B cell (primary cell): Measurements from ENCODE around the gene FRMD3. TPM values are rescaled to one million over a fixed set of nuclear protein-coding genes. Genes with fewer than 3 reads are reported as not detected.

Source experiments
- ATAC-seq: fragments of 200-7000 bp; cut with Tn5 transposase; one replicate; pipeline ENCODE4 v1.10.0; 2021; ENCODE audit warnings: low read depth, mild to moderate bottlenecking, moderate number of reproducible peaks, moderate library complexity
- CTCF ChIA-PET: fragments of 350-600 bp; sonication (Branson Sonifier 250); formaldehyde crosslinking; loops from one replicate; lab custom pipeline; 2021; ENCODE audit warnings: antibody characterized with exemption, inconsistent platforms; lab: Charles Lee
- POLR2A ChIA-PET: fragments of 350-600 bp; sonication (Branson Sonifier 250); formaldehyde crosslinking; loops from one replicate; lab custom pipeline; 2021; ENCODE audit warnings: antibody characterized with exemption; lab: Charles Lee
- DNase-seq: peaks from one replicate; pipeline ENCODE4 v3.0.0; 2013
- H2AFZ ChIP-seq: 2 replicates; pipeline ENCODE4 v1.6.1; 2012; ENCODE audit warnings: mild to moderate bottlenecking, low read depth, low read length; ENCODE audit not compliant: insufficient read depth, poor library complexity, severe bottlenecking
- H3K27ac ChIP-seq, 2 donors: 1 replicate in 1 of 2; 2 replicates in 1 of 2; pipeline ENCODE4 v1.5.1; 2012 to 2013; ENCODE audit warnings: low read length in 2 of 2, mild to moderate bottlenecking in 2 of 2, moderate library complexity in 1 of 2
- H3K27me3 ChIP-seq, 4 experiments: fragments of 200-600 bp in 1 of 4; sonication (generic) in 1 of 4; replicated peaks in 1 of 4; 1 replicate in 2 of 4; 2 replicates in 2 of 4; pipeline versions ENCODE4 v1.6.1 to v1.7.0; 2013 to 2016; ENCODE audit warnings: low read length in 3 of 4, mild to moderate bottlenecking in 2 of 4, mixed read lengths in 1 of 4, moderate library complexity in 1 of 4; ENCODE audit not compliant: insufficient read depth in 4 of 4, control insufficient read depth in 3 of 4; ENCODE audit errors: control extremely low read depth in 1 of 4
- H3K36me3 ChIP-seq, 2 experiments: replicated peaks in 1 of 2; 1 replicate in 1 of 2; 2 replicates in 1 of 2; pipeline versions ENCODE4 v1.6.1 to v1.7.1; 2013; ENCODE audit warnings: low read length in 1 of 2; ENCODE audit not compliant: insufficient read depth in 2 of 2, control insufficient read depth in 1 of 2; ENCODE audit errors: control extremely low read depth in 1 of 2, extremely low read depth in 1 of 2
- H3K4me1 ChIP-seq, 2 donors: fragments of 200-600 bp in 1 of 2; sonication (generic) in 1 of 2; 1 replicate in 1 of 2; 2 replicates in 1 of 2; pipeline versions ENCODE4 v1.5.1 to v1.6.1; 2013 to 2017; ENCODE audit warnings: low read length in 2 of 2; ENCODE audit not compliant: control insufficient read depth in 2 of 2, insufficient read depth in 2 of 2
- H3K4me2 ChIP-seq: replicated peaks from 2 replicates; pipeline ENCODE3; 2012; ENCODE audit warnings: mild to moderate bottlenecking, low read depth, low read length; ENCODE audit not compliant: poor library complexity, severe bottlenecking
- H3K4me3 ChIP-seq, 5 experiments: fragments of 200-600 bp in 1 of 5; sonication (generic) in 1 of 5; 1 replicate in 3 of 5; 2 replicates in 2 of 5; pipeline versions ENCODE4 v1.5.1 to v1.7.0; 2011 to 2016; ENCODE audit warnings: low read length in 4 of 5, mild to moderate bottlenecking in 4 of 5, low read depth in 2 of 5, control low read depth in 1 of 5, moderate library complexity in 1 of 5; ENCODE audit not compliant: insufficient read depth in 1 of 5; ENCODE audit errors: control extremely low read depth in 1 of 5, extremely low read depth in 1 of 5
- H3K79me2 ChIP-seq: fragments of 200-600 bp; sonication (generic); one replicate; pipeline ENCODE4 v1.6.0; 2016; ENCODE audit warnings: low read length; ENCODE audit not compliant: control insufficient read depth, insufficient read depth
- H3K9ac ChIP-seq: fragments of 200-600 bp; sonication (generic); 2 replicates; pipeline ENCODE4 v1.6.1; 2017; ENCODE audit warnings: mild to moderate bottlenecking, low read length, moderate library complexity
- H3K9me3 ChIP-seq, 3 donors: one replicate each; pipeline versions ENCODE4 v1.6.1 to v1.7.1; 2013; ENCODE audit warnings: low read length in 2 of 3; ENCODE audit not compliant: control insufficient read depth in 2 of 3, insufficient read depth in 1 of 3; ENCODE audit errors: control extremely low read depth in 1 of 3
- H4K20me1 ChIP-seq: 2 replicates; pipeline ENCODE4 v1.6.0; 2012; ENCODE audit warnings: mild to moderate bottlenecking, low read length; ENCODE audit not compliant: insufficient read depth, control insufficient read depth, poor library complexity, severe bottlenecking
- H3K27ac Mint-ChIP-seq: one replicate; pipeline ENCODE4 v1.8.0; 2021; ENCODE audit warnings: mixed read lengths
- H3K27me3 Mint-ChIP-seq: one replicate; pipeline ENCODE4 v1.8.0; 2021; ENCODE audit warnings: mixed read lengths
- H3K4me1 Mint-ChIP-seq: one replicate; pipeline ENCODE4 v1.8.0; 2021; ENCODE audit warnings: mixed read lengths
- H3K4me3 Mint-ChIP-seq: one replicate; pipeline ENCODE4 v1.8.0; 2021; ENCODE audit warnings: mixed read lengths
- H3K9me3 Mint-ChIP-seq: one replicate; pipeline ENCODE4 v1.8.0; 2022; ENCODE audit warnings: mixed read lengths; ENCODE audit not compliant: insufficient read depth
- CTCF ChIP-seq: fragments of 200-600 bp; IDR thresholded peaks from one replicate; pipeline ENCODE4 v1.8.0; 2022; ENCODE audit warnings: antibody characterized with exemption, mild to moderate bottlenecking
- EZH2 ChIP-seq: IDR thresholded peaks from 2 replicates; pipeline ENCODE4 v1.6.1; 2012; ENCODE audit warnings: borderline replicate concordance, low read depth, mild to moderate bottlenecking, moderate library complexity, low read length; ENCODE audit not compliant: insufficient read depth, poor library complexity, severe bottlenecking
- WGBS: methylation state at CpG from one replicate; pipeline ENCODE4 v1.1.5; 2013; ENCODE audit warnings: missing lambda C conversion rate; ENCODE audit not compliant: insufficient coverage; 5-methylcytosine and 5-hydroxymethylcytosine counted together
- intact Hi-C: fragments of 100-400 bp; cut with micrococcal nuclease; formaldehyde crosslinking; loops from one replicate; pipeline ENCODE4 v1.10.0; 2022
- polyA plus RNA-seq: library from polyadenylated mRNA; depleted of rRNA; stranded (reverse); fragments of >200 nt; gene quantifications from 2 replicates; pipeline ENCODE4 v1.2.3, GENCODE V29; 2012
- total RNA-seq, 2 donors: library from RNA; stranded (reverse); fragments of 120-200 nt in 1 of 2; gene quantifications; 1 replicate in 1 of 2; 2 replicates in 1 of 2; pipeline versions ENCODE4 v1.2.3 to v1.2.4, GENCODE V29; 2013 to 2022

The FRMD3 gene
- total and polyA plus RNA-seq, 2 donors (not counting 1 experiment from before 2014, with no cell fraction given): 0.37 to 0.49 TPM

DNA sequence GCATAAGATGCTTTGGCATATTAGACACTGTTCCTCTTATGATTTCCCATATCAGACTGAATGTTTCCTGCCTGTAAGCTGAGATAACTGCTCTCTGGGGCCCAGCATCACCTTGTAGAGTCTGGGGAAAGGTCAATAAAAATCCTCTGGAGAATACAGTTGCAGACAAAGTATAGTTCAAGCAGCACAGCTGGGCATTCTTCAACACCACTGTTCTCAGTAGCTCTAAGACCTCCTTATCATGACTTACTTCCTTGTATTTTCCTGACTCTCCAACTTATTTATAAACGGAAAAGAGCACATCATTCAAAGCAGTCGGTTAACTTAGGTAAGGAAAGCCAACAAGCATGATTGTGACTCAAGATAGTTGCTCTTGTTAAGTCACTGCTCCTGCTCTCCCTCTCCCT, 266.5 kb downstream of the FRMD3 start:
- H3K27ac Mint-ChIP-seq: no peak overlapping the region
- H3K9ac ChIP-seq: no peak overlapping the region
- DNase-seq (no peak), ATAC-seq (no peak)
- no CpG with 5 or more reads among the region's 2 CpGs for WGBS
- H2AFZ ChIP-seq: no peak overlapping the region
- no peaks in the 10 kb centered on the region for H3K4me1 ChIP-seq
- no peak for TF ChIP-seq CTCF
- no peak for TF ChIP-seq EZH2
- no peaks in the 10 kb centered on the region for H4K20me1 ChIP-seq
- no peak overlapping the region for H3K4me2 ChIP-seq
- H3K9me3 ChIP-seq: no peaks in the 10 kb centered on the region
- no peaks in the 10 kb centered on the region for H3K27me3 ChIP-seq
- no peak overlapping the region for H3K4me3 ChIP-seq
- H3K36me3 ChIP-seq: no peaks in the 10 kb centered on the region
- intact Hi-C loops: no loop called here
- no peak overlapping the region for H3K27ac ChIP-seq
- no peaks in the 10 kb centered on the region for H3K27me3 Mint-ChIP-seq
- no peaks in the 10 kb centered on the region for H3K79me2 ChIP-seq
- no peaks in the 10 kb centered on the region for H3K9me3 Mint-ChIP-seq
- POLR2A ChIA-PET: no interaction called here
- CTCF ChIA-PET: no interaction called here
- no peak overlapping the region for H3K4me3 Mint-ChIP-seq
- H3K4me1 Mint-ChIP-seq: no peaks in the 10 kb centered on the region

DNA sequence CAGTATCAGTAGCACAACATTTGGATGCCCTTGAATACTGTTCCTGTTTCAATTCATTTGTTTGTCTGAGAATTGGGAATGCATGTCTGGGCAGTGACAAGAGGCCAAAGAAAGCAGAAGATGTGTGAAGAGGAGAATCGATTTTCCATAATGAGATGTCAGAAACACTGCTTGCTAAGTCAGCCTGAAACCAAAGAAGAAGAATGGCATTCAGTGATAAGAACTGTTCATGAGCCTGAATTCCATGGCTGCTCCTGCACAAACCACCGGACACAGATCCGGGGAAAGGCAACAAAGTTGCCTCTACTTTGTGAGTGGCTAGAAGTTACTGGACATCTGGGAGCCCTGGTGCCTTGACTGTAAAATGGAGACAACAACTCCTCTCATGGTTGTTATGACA, 268.1 kb downstream of the FRMD3 start:
- Histone ChIP-seq H3K36me3 (no peaks in the 10 kb centered on the region), H2AFZ (no peak overlapping the region), H4K20me1 (no peaks in the 10 kb centered on the region), H3K4me1 (no peaks in the 10 kb centered on the region), H3K79me2 (no peaks in the 10 kb centered on the region), H3K4me3 (no peak overlapping the region), H3K27me3 (no peaks in the 10 kb centered on the region), H3K9me3 (no peaks in the 10 kb centered on the region), H3K4me2 (no peak overlapping the region), H3K27ac (no peak overlapping the region), H3K9ac (no peak overlapping the region)
- Mint-ChIP-seq H3K27me3 (no peaks in the 10 kb centered on the region), H3K4me3 (no peak overlapping the region), H3K27ac (no peak overlapping the region), H3K9me3 (no peaks in the 10 kb centered on the region), H3K4me1 (no peaks in the 10 kb centered on the region)
- intact Hi-C loops: no loop called here
- ATAC-seq (no peak), DNase-seq (no peak)
- 36% methylated on average over 1 of the region's 3 CpGs for WGBS
- TF ChIP-seq CTCF (no peak), EZH2 (no peak)
- POLR2A ChIA-PET: no interaction called here
- CTCF ChIA-PET: no interaction called here
